SK-N-SH (cell line): ENCODE results near the gene TIMD4. TPM values are rescaled to one million over a fixed set of nuclear protein-coding genes. Genes with fewer than 3 reads are reported as not detected.

Source experiments
- CTCF ChIA-PET: fragments of 300-600, 350-600 bp; formaldehyde crosslinking; extraction: SDS; loops from one replicate; lab custom pipeline; 2021; lab: Yijun Ruan, JAX
- POLR2A ChIA-PET: fragments of 350-600 bp; sonication (Branson Sonifier 250); formaldehyde crosslinking; extraction: SDS; loops from one replicate; lab custom pipeline; 2020; ENCODE audit warnings: antibody characterized with exemption, inconsistent platforms; lab: Yijun Ruan, JAX
- DNase-seq: peaks from one replicate; pipeline ENCODE4 v3.0.0; 2012
- H2AFZ ChIP-seq: fragments of 200-600 bp; sonication (generic); 2 replicates; pipeline ENCODE4 v1.8.1; 2016; ENCODE audit warnings: antibody characterized with exemption, mild to moderate bottlenecking, low read depth
- H3F3A ChIP-seq: fragments of 200-600 bp; sonication (generic); replicated peaks from 2 replicates; pipeline ENCODE3; 2016; ENCODE audit warnings: antibody characterized with exemption, mild to moderate bottlenecking; ENCODE audit not compliant: insufficient read depth
- H3K27ac ChIP-seq, 2 experiments: fragments of 200-500 bp in 1 of 2; fragments of 200-600 bp in 1 of 2; sonication (Bioruptor generic) in 1 of 2; sonication (generic), shearing (Covaris generic) in 1 of 2; 2 replicates each; pipeline versions ENCODE4 v1.5.1 to v1.6.1; 2014 to 2016; ENCODE audit warnings: low read depth in 2 of 2, inconsistent platforms in 1 of 2, low read length in 1 of 2, mild to moderate bottlenecking in 1 of 2, mixed read lengths in 1 of 2
- H3K27me3 ChIP-seq: fragments of 200-600 bp; sonication (generic), shearing (Covaris generic); 2 replicates; pipeline ENCODE4 v1.6.1; 2016; ENCODE audit warnings: mixed run types; ENCODE audit not compliant: insufficient read depth
- H3K36me3 ChIP-seq, 2 experiments: fragments of 200-500 bp in 1 of 2; fragments of 200-600 bp in 1 of 2; sonication (Bioruptor generic) in 1 of 2; sonication (generic) in 1 of 2; replicated peaks in 1 of 2; 2 replicates each; pipeline versions ENCODE3 to v1.5.1; 2014 to 2016; ENCODE audit warnings: low read length in 1 of 2, mild to moderate bottlenecking in 1 of 2; ENCODE audit not compliant: insufficient read depth in 2 of 2, control insufficient read depth in 1 of 2
- H3K4me1 ChIP-seq, 2 experiments: fragments of 200-500 bp in 1 of 2; fragments of 200-600 bp in 1 of 2; sonication (Bioruptor generic) in 1 of 2; sonication (generic), shearing (Covaris generic) in 1 of 2; 2 replicates each; pipeline versions ENCODE4 v1.5.1 to v1.6.1; 2014 to 2016; ENCODE audit warnings: low read depth in 1 of 2, low read length in 1 of 2, mixed run types in 1 of 2; ENCODE audit not compliant: insufficient read depth in 2 of 2, control insufficient read depth in 1 of 2
- H3K4me2 ChIP-seq: fragments of 200-600 bp; sonication (generic), shearing (Covaris generic); 2 replicates; pipeline ENCODE4 v1.6.1; 2017; ENCODE audit warnings: mixed run types
- H3K4me3 ChIP-seq, 2 experiments: fragments of 200-500 bp in 1 of 2; fragments of 200-600 bp in 1 of 2; sonication (Bioruptor generic) in 1 of 2; sonication (generic), shearing (Covaris generic) in 1 of 2; 2 replicates each; pipeline versions ENCODE4 v1.5.1 to v1.8.1; 2014 to 2016; ENCODE audit warnings: low read depth in 2 of 2, inconsistent platforms in 1 of 2, low read length in 1 of 2, mild to moderate bottlenecking in 1 of 2, mixed read lengths in 1 of 2, moderate library complexity in 1 of 2
- H3K79me2 ChIP-seq: fragments of 200-600 bp; sonication (generic); 2 replicates; pipeline ENCODE4 v1.8.1; 2017; ENCODE audit warnings: mild to moderate bottlenecking; ENCODE audit not compliant: insufficient read depth
- H3K9ac ChIP-seq: fragments of 200-600 bp; sonication (generic); 2 replicates; pipeline ENCODE4 v1.6.1; 2017; ENCODE audit warnings: mixed run types
- H3K9me2 ChIP-seq: fragments of 200-600 bp; sonication (generic); 2 replicates; pipeline ENCODE4 v1.6.1; 2017; ENCODE audit warnings: mixed run types
- H3K9me3 ChIP-seq: fragments of 200-600 bp; sonication (generic); 2 replicates; pipeline ENCODE4 v1.6.1; 2017; ENCODE audit warnings: mixed run types, mild to moderate bottlenecking, moderate library complexity
- H4K20me1 ChIP-seq: fragments of 200-600 bp; sonication (generic); 2 replicates; pipeline ENCODE4 v1.6.1; 2017; ENCODE audit warnings: mild to moderate bottlenecking, mixed run types; ENCODE audit not compliant: insufficient read depth
- CHD2 ChIP-seq: fragments of 150-350 bp; IDR thresholded peaks from 2 replicates; pipeline ENCODE4 v1.6.1; 2018; ENCODE audit warnings: low read length; ENCODE audit not compliant: partially characterized antibody
- CTCF ChIP-seq: fragments of 200-600 bp; sonication (generic); IDR thresholded peaks from 2 replicates; pipeline ENCODE4 v1.6.1; 2017; ENCODE audit warnings: antibody characterized with exemption, mild to moderate bottlenecking, moderate library complexity
- ELF1 ChIP-seq: IDR thresholded peaks from 2 replicates; pipeline ENCODE4 v1.4.0; 2012
- EP300 ChIP-seq, 2 experiments: IDR thresholded peaks; 2 replicates each; pipeline versions ENCODE4 v1.4.0 to v1.6.1; 2012; ENCODE audit warnings: borderline replicate concordance in 1 of 2, low read depth in 1 of 2, low read length in 1 of 2
- EZH2phosphoT487 ChIP-seq: fragments of 200-600 bp; sonication (generic); IDR thresholded peaks from 2 replicates; pipeline ENCODE4 v1.6.1; 2017; ENCODE audit warnings: low read depth, mixed run types, mild to moderate bottlenecking, antibody characterized with exemption, moderate library complexity, borderline replicate concordance
- FOXJ3 ChIP-seq: sonication (generic); formaldehyde crosslinking; IDR thresholded peaks from 2 replicates; pipeline ENCODE4 v1.5.1; 2020; ENCODE audit warnings: mild to moderate bottlenecking, missing genetic modification reagents
- FOXM1 ChIP-seq: IDR thresholded peaks from 2 replicates; pipeline ENCODE4 v1.4.0; 2012; ENCODE audit warnings: low read depth, mild to moderate bottlenecking
- GATA2 ChIP-seq: sonication (generic); formaldehyde crosslinking; IDR thresholded peaks from 2 replicates; pipeline ENCODE4 v1.5.0; 2020; ENCODE audit warnings: mild to moderate bottlenecking, missing genetic modification reagents
- JUND ChIP-seq: IDR thresholded peaks from 2 replicates; pipeline ENCODE4 v1.4.0; 2012
- MAX ChIP-seq: IDR thresholded peaks from 2 replicates; pipeline ENCODE4 v1.4.0; 2012; ENCODE audit warnings: low read depth
- NRF1 ChIP-seq: IDR thresholded peaks from 2 replicates; pipeline ENCODE4 v1.6.1; 2012; ENCODE audit warnings: low read depth, mild to moderate bottlenecking, low read length
- POLR2AphosphoS5 ChIP-seq: IDR thresholded peaks from 2 replicates; pipeline ENCODE4 v1.6.1; 2012; ENCODE audit warnings: low read depth, low read length
- RCOR1 ChIP-seq: fragments of 150-350 bp; IDR thresholded peaks from 2 replicates; pipeline ENCODE4 v1.6.1; 2017; ENCODE audit warnings: antibody characterized with exemption, low read length
- REST ChIP-seq: IDR thresholded peaks from 2 replicates; pipeline ENCODE4 v1.6.1; 2012; ENCODE audit warnings: mild to moderate bottlenecking, low read depth, low read length, moderate library complexity
- RFX5 ChIP-seq: IDR thresholded peaks from 2 replicates; pipeline ENCODE4 v1.6.1; 2012; ENCODE audit warnings: mild to moderate bottlenecking, improper control_type of control experiment, low read length
- SIN3A ChIP-seq: IDR thresholded peaks from 2 replicates; pipeline ENCODE4 v1.6.1; 2012; ENCODE audit warnings: low read depth, mild to moderate bottlenecking, low read length, moderate library complexity, borderline replicate concordance
- TAF1 ChIP-seq: IDR thresholded peaks from 2 replicates; pipeline ENCODE4 v1.6.1; 2012; ENCODE audit warnings: low read depth, mild to moderate bottlenecking, low read length, moderate library complexity, borderline replicate concordance
- TEAD4 ChIP-seq: IDR thresholded peaks from 2 replicates; pipeline ENCODE4 v1.4.0; 2012; ENCODE audit warnings: mild to moderate bottlenecking, borderline replicate concordance; ENCODE audit not compliant: insufficient read depth
- USF1 ChIP-seq: IDR thresholded peaks from 2 replicates; pipeline ENCODE4 v1.4.0; 2012; ENCODE audit warnings: low read depth, borderline replicate concordance
- YY1 ChIP-seq: IDR thresholded peaks from 2 replicates; pipeline ENCODE4 v1.4.0; 2012; ENCODE audit warnings: low read depth, mild to moderate bottlenecking
- ZBTB33 ChIP-seq: IDR thresholded peaks from 2 replicates; pipeline ENCODE4 v1.4.0; 2012; ENCODE audit warnings: low read depth, borderline replicate concordance
- polyA plus RNA-seq, 3 experiments: library from polyadenylated mRNA; depleted of rRNA; stranded (reverse); fragments of >200 nt; gene quantifications; 2 replicates each; pipeline ENCODE4 v1.2.3, GENCODE V29; 2012

Gene TIMD4
- polyA plus RNA-seq, 1 of the 3 experiments (the other 2 are of a cell fraction): not detected

- TF ChIP-seq USF1: no peak
- TF ChIP-seq SIN3A: no peak
- no peak for TF ChIP-seq JUND
These were observed 43.2 kb upstream of the TIMD4 start (continued) for GRCh38 chr5:157006262-157006661.

- Histone ChIP-seq H3K27me3 (no peaks in the 10 kb centered on the region), H3K36me3 (no peaks in the 10 kb centered on the region), H3K9me2 (no peaks in the 10 kb centered on the region), H2AFZ (no peak overlapping the region), H3K4me1 (no peaks in the 10 kb centered on the region), H3K4me2 (no peak overlapping the region), H3K9ac (no peak overlapping the region), H3K9me3 (no peaks in the 10 kb centered on the region), H3K4me3 (no peak overlapping the region), H3K79me2 (no peaks in the 10 kb centered on the region), H3K27ac (no peak overlapping the region), H4K20me1 (no peaks in the 10 kb centered on the region), H3F3A (no peaks in the 10 kb centered on the region)
- CTCF ChIA-PET: no interaction called here
- TF ChIP-seq FOXJ3 (CRISPR knock-in tag) (no peak), FOXM1 (no peak), MAX (no peak), TEAD4 (no peak), EZH2phosphoT487 (no peak), YY1 (no peak), ZBTB33 (no peak), EP300 (IDR thresholded peaks at IDR 0.05; ENCODE audit: borderline replicate concordance in 1 of 2, low read depth in 1 of 2, low read length in 1 of 2) (no peak), NRF1 (no peak), ELF1 (no peak), REST (no peak), POLR2AphosphoS5 (no peak), CHD2 (no peak), CTCF (no peak), GATA2 (no peak), TAF1 (no peak), RCOR1 (no peak), RFX5 (no peak)
- no peak for DNase-seq
- POLR2A ChIA-PET: no interaction called here
These were observed 42.0 kb upstream of the TIMD4 start for GRCh38 chr5:157004893-157005551.
